Suprapubic skin (tissue), 4 donors: ENCODE measurements around the gene PLSCR2. TPM values are rescaled to one million over a fixed set of nuclear protein-coding genes. Genes with fewer than 3 reads are reported as not detected.
"Not testable (repeated sequence)": the region's sequence is repeated elsewhere in the genome, so short reads cannot be mapped to it uniquely, and the experiment has no call there.

Experiments
- DNase-seq, 2 donors: peaks; one replicate each; pipeline ENCODE4 v3.0.0-alpha.2; 2019; ENCODE audit warnings: low spot score in 2 of 2
- H3K27ac ChIP-seq: fragments of 200-600 bp; sonication (generic); one replicate; pipeline ENCODE4 v1.5.1; 2019
- H3K27me3 ChIP-seq: fragments of 200-600 bp; sonication (generic); one replicate; pipeline ENCODE4 v1.5.1; 2019
- H3K36me3 ChIP-seq: fragments of 200-600 bp; sonication (generic); one replicate; pipeline ENCODE4 v1.5.1; 2019
- H3K4me1 ChIP-seq: fragments of 200-600 bp; sonication (generic); one replicate; pipeline ENCODE4 v1.5.1; 2019
- H3K4me3 ChIP-seq: fragments of 200-600 bp; sonication (generic); one replicate; pipeline ENCODE4 v1.5.1; 2019; ENCODE audit warnings: mild to moderate bottlenecking
- H3K9me3 ChIP-seq: fragments of 200-600 bp; sonication (generic); one replicate; pipeline ENCODE4 v1.5.1; 2019
- EP300 ChIP-seq: sonication (generic); formaldehyde crosslinking; IDR thresholded peaks from one replicate; pipeline ENCODE4 v1.6.1; 2017; ENCODE audit warnings: antibody characterized with exemption
- POLR2A ChIP-seq, 2 donors: fragments of 450-650 bp; IDR thresholded peaks; one replicate each; pipeline ENCODE4 v1.6.1; 2017; ENCODE audit warnings: antibody characterized with exemption in 2 of 2, mild to moderate bottlenecking in 2 of 2, moderate library complexity in 2 of 2
- POLR2AphosphoS5 ChIP-seq, 3 donors: sonication (generic); formaldehyde crosslinking; IDR thresholded peaks; one replicate each; pipeline ENCODE4 v1.6.1; 2017; ENCODE audit warnings: antibody characterized with exemption in 3 of 3
- WGBS: methylation state at CpG from one replicate; pipeline ENCODE4 v1.1.5; 2018; 5-methylcytosine and 5-hydroxymethylcytosine counted together
- total RNA-seq, 4 donors: library from RNA; depleted of rRNA; stranded (reverse); fragments of >200 nt; gene quantifications; one replicate each; pipeline ENCODE4 v1.1.0, GENCODE V29; 2016
- TF ChIP-seq, protein P1 (sequence below), 2 donors: fragments of 200-600 bp in 1 of 2; fragments of 450-650 bp in 1 of 2; sonication (generic) in 1 of 2; IDR thresholded peaks; one replicate each; pipeline ENCODE4 v1.5.1; 2016 to 2019; ENCODE audit warnings: antibody characterized with exemption in 2 of 2, mild to moderate bottlenecking in 1 of 2, moderate library complexity in 1 of 2

The PLSCR2 gene
- total RNA-seq, 4 donors from 2014 or later = not detected

- no peak for DNase-seq
- Histone ChIP-seq H3K4me1 (peaks cover 7% of the 10 kb centered on the region), H3K4me3 (no peak overlapping the region), H3K36me3 (no peaks in the 10 kb centered on the region), H3K9me3 (no peaks in the 10 kb centered on the region), H3K27ac (no peak overlapping the region), H3K27me3 (no peaks in the 10 kb centered on the region)
- no peak for TF ChIP-seq EP300
- TF ChIP-seq POLR2A (IDR thresholded peaks at IDR 0.05) = no peak
- no peak for TF ChIP-seq POLR2AphosphoS5 (IDR thresholded peaks at IDR 0.05)
- TF ChIP-seq, protein P1, sequence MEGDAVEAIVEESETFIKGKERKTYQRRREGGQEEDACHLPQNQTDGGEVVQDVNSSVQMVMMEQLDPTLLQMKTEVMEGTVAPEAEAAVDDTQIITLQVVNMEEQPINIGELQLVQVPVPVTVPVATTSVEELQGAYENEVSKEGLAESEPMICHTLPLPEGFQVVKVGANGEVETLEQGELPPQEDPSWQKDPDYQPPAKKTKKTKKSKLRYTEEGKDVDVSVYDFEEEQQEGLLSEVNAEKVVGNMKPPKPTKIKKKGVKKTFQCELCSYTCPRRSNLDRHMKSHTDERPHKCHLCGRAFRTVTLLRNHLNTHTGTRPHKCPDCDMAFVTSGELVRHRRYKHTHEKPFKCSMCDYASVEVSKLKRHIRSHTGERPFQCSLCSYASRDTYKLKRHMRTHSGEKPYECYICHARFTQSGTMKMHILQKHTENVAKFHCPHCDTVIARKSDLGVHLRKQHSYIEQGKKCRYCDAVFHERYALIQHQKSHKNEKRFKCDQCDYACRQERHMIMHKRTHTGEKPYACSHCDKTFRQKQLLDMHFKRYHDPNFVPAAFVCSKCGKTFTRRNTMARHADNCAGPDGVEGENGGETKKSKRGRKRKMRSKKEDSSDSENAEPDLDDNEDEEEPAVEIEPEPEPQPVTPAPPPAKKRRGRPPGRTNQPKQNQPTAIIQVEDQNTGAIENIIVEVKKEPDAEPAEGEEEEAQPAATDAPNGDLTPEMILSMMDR (IDR thresholded peaks at IDR 0.05) = no peak
- WGBS = 92% methylated on average over 4 of the region's 6 CpGs
These were observed 6.9 kb upstream of the PLSCR2 start for GRCh38 chr3:146476094-146476740.

DNA sequence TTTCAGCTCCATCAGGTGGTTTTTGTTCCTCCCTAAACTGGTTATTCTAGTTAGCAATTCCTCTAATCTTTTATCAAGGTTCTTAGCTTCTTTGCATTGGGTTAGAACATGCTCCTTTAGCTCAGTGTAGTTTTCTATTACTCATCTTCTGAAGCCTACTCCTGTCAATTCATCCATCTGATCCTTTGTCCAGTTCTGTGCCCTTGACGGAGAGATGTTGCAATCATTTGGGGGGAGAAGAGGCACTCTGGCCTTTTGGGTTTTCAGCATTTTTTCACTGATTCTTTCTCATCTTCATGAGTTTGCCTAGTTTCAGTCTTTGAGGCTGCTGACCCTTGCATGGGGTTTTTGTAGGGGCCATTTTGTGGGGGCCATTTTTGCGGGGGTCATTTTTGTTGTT is 5.6 kb upstream of the PLSCR2 start:
- H3K36me3 ChIP-seq, H3K4me1 ChIP-seq, DNase-seq, H3K9me3 ChIP-seq, H3K4me3 ChIP-seq, H3K27me3 ChIP-seq: not testable (repeated sequence)
- peak overlapping the region; percentile 64 for H3K27ac ChIP-seq
- 74% methylated on average over 2 of the region's 2 CpGs for WGBS

DNA sequence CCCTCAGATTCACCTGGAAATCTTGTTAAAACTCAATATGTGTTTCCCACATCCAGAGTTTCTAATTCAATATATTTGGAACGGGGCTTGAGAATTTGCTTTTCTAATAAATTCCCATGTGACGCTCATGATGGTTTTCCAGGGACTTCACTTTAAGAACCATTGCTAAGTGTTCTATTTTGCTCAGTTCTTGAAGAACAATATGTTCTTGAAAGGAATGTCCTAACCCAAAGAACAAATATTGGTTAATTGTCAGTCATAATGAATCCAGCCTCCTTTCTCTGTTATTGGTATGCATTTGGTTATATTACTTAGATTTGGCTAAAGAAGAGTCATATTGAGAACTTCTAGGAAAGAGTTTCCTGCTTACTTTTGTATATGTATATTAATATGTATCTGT is 4.4 kb upstream of the PLSCR2 start:
- TF ChIP-seq POLR2AphosphoS5 (IDR thresholded peaks at IDR 0.05) (no peak), POLR2A (IDR thresholded peaks at IDR 0.05) (no peak), EP300 (no peak)
- TF ChIP-seq, protein P1 (IDR thresholded peaks at IDR 0.05) = no peak
- Histone ChIP-seq H3K27ac (peak overlapping the region; percentile 42), H3K9me3 (no peaks in the 10 kb centered on the region), H3K36me3 (no peaks in the 10 kb centered on the region), H3K4me3 (no peak overlapping the region), H3K27me3 (no peaks in the 10 kb centered on the region), H3K4me1 (peaks cover 20% of the 10 kb centered on the region)
- no peak for DNase-seq
- 88% methylated on average over 2 of the region's 2 CpGs for WGBS

GRCh38 chr3:146472611-146473010 is 3.2 kb upstream of the PLSCR2 start:
- H3K27me3 ChIP-seq = no peaks in the 10 kb centered on the region
- no peak for TF ChIP-seq POLR2A (IDR thresholded peaks at IDR 0.05)
- TF ChIP-seq EP300 = no peak
- TF ChIP-seq POLR2AphosphoS5 (IDR thresholded peaks at IDR 0.05) = no peak
- TF ChIP-seq, protein P1 (IDR thresholded peaks at IDR 0.05) = no peak
- DNase-seq = no peak
- H3K4me3 ChIP-seq = no peak overlapping the region
- peaks cover 20% of the 10 kb centered on the region for H3K4me1 ChIP-seq
- H3K9me3 ChIP-seq = no peaks in the 10 kb centered on the region
- no peaks in the 10 kb centered on the region for H3K36me3 ChIP-seq
- WGBS = 77% methylated on average over 1 of the region's 1 CpG
- peak overlapping the region; percentile 42 for H3K27ac ChIP-seq

DNA sequence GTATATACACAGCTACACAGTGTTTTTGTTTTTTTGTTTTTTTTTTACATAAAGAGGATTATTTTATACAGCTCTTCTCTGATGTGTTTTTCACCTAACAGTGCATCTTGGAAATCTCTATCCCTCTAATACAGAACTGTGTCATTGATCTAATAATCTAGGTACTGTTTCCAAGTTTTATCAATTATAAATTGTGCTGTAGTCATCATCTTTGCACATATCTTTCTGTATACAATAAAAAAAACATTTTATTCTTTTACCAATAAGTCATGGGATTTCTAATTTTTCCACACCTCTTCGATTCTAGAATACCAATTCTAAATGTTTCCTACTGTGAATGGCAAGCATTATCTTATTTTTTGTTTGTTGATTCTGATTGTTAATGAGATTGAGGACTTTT is 1.7 kb upstream of the PLSCR2 start:
- Histone ChIP-seq H3K4me1 (peaks cover 20% of the 10 kb centered on the region), H3K27me3 (no peaks in the 10 kb centered on the region), H3K9me3 (no peaks in the 10 kb centered on the region), H3K27ac (no peak overlapping the region), H3K36me3 (no peaks in the 10 kb centered on the region), H3K4me3 (no peak overlapping the region)
- TF ChIP-seq POLR2A (IDR thresholded peaks at IDR 0.05) (no peak), POLR2AphosphoS5 (IDR thresholded peaks at IDR 0.05) (no peak), EP300 (no peak)
- TF ChIP-seq, protein P1 (IDR thresholded peaks at IDR 0.05) = no peak
- DNase-seq = no peak
- 85% methylated on average over 1 of the region's 1 CpG for WGBS
